H1 (cell line): ENCODE data around the gene MCM3AP. TPM values are rescaled to one million over a fixed set of nuclear protein-coding genes. Genes with fewer than 3 reads are reported as not detected.

Experiments
- CTCF ChIA-PET: fragments of 300-600 bp; sonication (Branson Sonifier 250); formaldehyde crosslinking; loops from one replicate; lab custom pipeline; 2021; ENCODE audit not compliant: partially characterized antibody; lab: Charles Lee
- POLR2A ChIA-PET: fragments of 300-600 bp; sonication (Branson Sonifier 250); formaldehyde crosslinking; loops from one replicate; lab custom pipeline; 2021; ENCODE audit warnings: inconsistent platforms; ENCODE audit not compliant: partially characterized antibody; lab: Charles Lee
- DNase-seq, 2 experiments: peaks; one replicate each; pipeline versions ENCODE4 v3.0.0 to v3.0.0-alpha.2; 2010 to 2022; ENCODE audit warnings: low spot score in 2 of 2, low read depth in 1 of 2, mixed read lengths in 1 of 2
- FAIRE-seq: peaks from 2 replicates; lab custom pipeline; 2011; peaks lifted over from hg19 to GRCh38; lab: Jason Lieb, UNC
- H2AFZ ChIP-seq: 2 replicates; pipeline ENCODE4 v1.8.1; 2012; ENCODE audit warnings: low read length, inconsistent platforms
- H2AK5ac ChIP-seq: 2 replicates; pipeline ENCODE4 v1.6.1; 2013; ENCODE audit warnings: low read depth, low read length
- H2BK120ac ChIP-seq: replicated peaks from 2 replicates; pipeline ENCODE3; 2013; ENCODE audit warnings: low read depth, low read length, inconsistent platforms
- H2BK12ac ChIP-seq: 2 replicates; pipeline ENCODE4 v1.6.1; 2013; ENCODE audit warnings: low read depth, low read length
- H2BK15ac ChIP-seq: 2 replicates; pipeline ENCODE4 v1.6.1; 2013; ENCODE audit warnings: low read length
- H2BK20ac ChIP-seq: 2 replicates; pipeline ENCODE4 v1.6.1; 2013; ENCODE audit warnings: low read length
- H2BK5ac ChIP-seq: 2 replicates; pipeline ENCODE4 v1.6.1; 2013; ENCODE audit warnings: low read depth, low read length
- H3K14ac ChIP-seq: 2 replicates; pipeline ENCODE4 v1.6.1; 2013; ENCODE audit warnings: inconsistent platforms; ENCODE audit not compliant: insufficient read length
- H3K18ac ChIP-seq: 2 replicates; pipeline ENCODE4 v1.6.1; 2013; ENCODE audit warnings: low read length; ENCODE audit errors: extremely low read depth
- H3K23ac ChIP-seq: 2 replicates; pipeline ENCODE4 v1.6.1; 2013; ENCODE audit warnings: inconsistent platforms; ENCODE audit not compliant: insufficient read length
- H3K23me2 ChIP-seq: 2 replicates; pipeline ENCODE4 v1.6.1; 2013; ENCODE audit warnings: low read depth, low read length
- H3K27ac ChIP-seq: 2 replicates; pipeline ENCODE4 v1.6.1; 2011; ENCODE audit warnings: low read depth, low read length, inconsistent platforms
- H3K27me3 ChIP-seq, 4 experiments: replicated peaks in 1 of 4; 1 replicate in 1 of 4; 2 replicates in 3 of 4; pipeline versions ENCODE4 v1.6.1 to v1.8.1; 2011 to 2013; ENCODE audit warnings: low read length in 3 of 4, mild to moderate bottlenecking in 3 of 4, inconsistent platforms in 2 of 4, mixed read lengths in 2 of 4, moderate library complexity in 1 of 4; ENCODE audit not compliant: control insufficient read depth in 3 of 4, insufficient read depth in 3 of 4; ENCODE audit errors: extremely low read depth in 1 of 4
- H3K36me3 ChIP-seq, 4 experiments: 2 replicates each; pipeline versions ENCODE4 v1.6.1 to v1.8.1; 2011 to 2013; ENCODE audit warnings: mild to moderate bottlenecking in 4 of 4, low read length in 3 of 4, moderate library complexity in 2 of 4, control low read depth in 1 of 4, inconsistent platforms in 1 of 4; ENCODE audit not compliant: insufficient read depth in 4 of 4, control insufficient read depth in 2 of 4
- H3K4ac ChIP-seq: replicated peaks from 2 replicates; pipeline ENCODE3; 2013; ENCODE audit warnings: low read length, low read depth, mixed read lengths, inconsistent platforms; ENCODE audit not compliant: insufficient read length
- H3K4me1 ChIP-seq, 4 experiments: replicated peaks in 1 of 4; 1 replicate in 1 of 4; 2 replicates in 3 of 4; pipeline versions ENCODE4 v1.6.1 to v1.8.1; 2011 to 2013; ENCODE audit warnings: low read length in 3 of 4, inconsistent platforms in 2 of 4, mixed read lengths in 1 of 4; ENCODE audit not compliant: insufficient read depth in 4 of 4, control insufficient read depth in 3 of 4
- H3K4me2 ChIP-seq, 2 experiments: 2 replicates each; pipeline versions ENCODE4 v1.6.1 to v1.8.1; 2011 to 2013; ENCODE audit warnings: low read depth in 2 of 2, low read length in 2 of 2, control low read depth in 1 of 2, inconsistent platforms in 1 of 2, mild to moderate bottlenecking in 1 of 2; ENCODE audit not compliant: insufficient read depth in 1 of 2
- H3K4me3 ChIP-seq, 4 experiments: fragments of 200-600, 300-600 bp in 1 of 4; sonication (generic), shearing (Covaris generic), sonication (Bioruptor Twin) in 1 of 4; 2 replicates each; pipeline versions ENCODE4 v1.5.1 to v1.8.1; 2011 to 2016; ENCODE audit warnings: low read length in 4 of 4, low read depth in 3 of 4, control low read depth in 2 of 4, inconsistent platforms in 2 of 4, mild to moderate bottlenecking in 2 of 4, mixed read lengths in 1 of 4, moderate library complexity in 1 of 4; ENCODE audit not compliant: insufficient read depth in 2 of 4; ENCODE audit errors: extremely low read depth in 1 of 4
- H3K56ac ChIP-seq: replicated peaks from 2 replicates; pipeline ENCODE3; 2013; ENCODE audit warnings: low read depth, mild to moderate bottlenecking, mixed read lengths, low read length, inconsistent platforms; ENCODE audit not compliant: insufficient read length
- H3K79me1 ChIP-seq: 2 replicates; pipeline ENCODE4 v1.6.1; 2013; ENCODE audit warnings: low read depth, low read length, control low read depth
- H3K79me2 ChIP-seq, 2 experiments: 2 replicates each; pipeline versions ENCODE4 v1.6.1 to v1.8.1; 2012 to 2013; ENCODE audit warnings: low read length in 2 of 2, mild to moderate bottlenecking in 2 of 2, inconsistent platforms in 1 of 2; ENCODE audit not compliant: insufficient read depth in 2 of 2, control insufficient read depth in 1 of 2
- H3K9ac ChIP-seq, 4 experiments: replicated peaks in 1 of 4; 1 replicate in 1 of 4; 2 replicates in 3 of 4; pipeline versions ENCODE4 v1.6.1 to v1.8.1; 2011 to 2013; ENCODE audit warnings: low read depth in 3 of 4, low read length in 3 of 4, control low read depth in 2 of 4, mild to moderate bottlenecking in 2 of 4, moderate library complexity in 2 of 4, inconsistent platforms in 1 of 4; ENCODE audit errors: extremely low read depth in 1 of 4
- H3K9me3 ChIP-seq, 2 experiments: 2 replicates each; pipeline versions ENCODE4 v1.6.1 to v1.8.1; 2012 to 2013; ENCODE audit warnings: mild to moderate bottlenecking in 2 of 2, moderate library complexity in 2 of 2, control low read depth in 1 of 2, inconsistent platforms in 1 of 2, low read depth in 1 of 2, low read length in 1 of 2, mixed read lengths in 1 of 2; ENCODE audit not compliant: insufficient read depth in 2 of 2
- H4K20me1 ChIP-seq, 2 experiments: replicated peaks in 1 of 2; 2 replicates each; pipeline versions ENCODE3 to v1.8.1; 2011 to 2013; ENCODE audit warnings: inconsistent platforms in 2 of 2, low read length in 2 of 2, mild to moderate bottlenecking in 1 of 2; ENCODE audit not compliant: insufficient read depth in 2 of 2, control insufficient read depth in 1 of 2
- H4K5ac ChIP-seq: 2 replicates; pipeline ENCODE4 v1.6.1; 2013; ENCODE audit warnings: low read length, low read depth, mixed read lengths, inconsistent platforms; ENCODE audit not compliant: insufficient read length
- H4K8ac ChIP-seq: 2 replicates; pipeline ENCODE4 v1.8.0; 2013; ENCODE audit warnings: mild to moderate bottlenecking, moderate library complexity, low read length, inconsistent platforms; ENCODE audit not compliant: insufficient read depth; ENCODE audit errors: extremely low read depth
- H4K91ac ChIP-seq: replicated peaks from 2 replicates; pipeline ENCODE3; 2013; ENCODE audit warnings: low read length, mixed read lengths, inconsistent platforms; ENCODE audit not compliant: insufficient read length
- KDM5A ChIP-seq: fragments of 200-600 bp; IDR thresholded peaks from 2 replicates; pipeline ENCODE4 v1.7.1; 2012; ENCODE audit warnings: mild to moderate bottlenecking, low read length, inconsistent platforms, mixed read lengths
- TEAD4 ChIP-seq: IDR thresholded peaks from 2 replicates; pipeline ENCODE4 v1.6.1; 2012; ENCODE audit warnings: low read depth, low read length, inconsistent platforms, mixed read lengths
- WGBS, 2 experiments: shearing (Covaris generic) in 1 of 2; methylation state at CpG; one replicate each; pipeline versions ENCODE4 v1.1.6 to v1.1.7; 2013 to 2015; ENCODE audit warnings: low lambda C conversion rate in 2 of 2, mixed read lengths in 2 of 2, inconsistent platforms in 1 of 2, low coverage in 1 of 2, missing lambda C conversion rate in 1 of 2; ENCODE audit not compliant: insufficient replicate concordance in 2 of 2, insufficient coverage in 1 of 2, insufficient read length in 1 of 2; ENCODE audit errors: extremely low coverage in 1 of 2, missing lambda C conversion rate in 1 of 2; 5-methylcytosine and 5-hydroxymethylcytosine counted together
- polyA plus RNA-seq, 7 experiments: library from polyadenylated mRNA; depleted of rRNA in 3 of 7; stranded (reverse) in 5 of 7; unstranded in 2 of 7; fragments of >200 nt in 5 of 7; fragments of 200-250 nt in 2 of 7; gene quantifications; 1 replicate in 5 of 7; 2 replicates in 1 of 7; 4 replicates in 1 of 7; pipeline versions ENCODE4 v1.2.1 to v1.2.3, GENCODE V29; 2011 to 2013; ENCODE audit warnings: missing spikeins in 2 of 7, mixed read lengths in 2 of 7
- total RNA-seq: library from RNA; stranded (reverse); fragmentation: NEBNext Ultra II Directional; extraction: Animal tissue kit (Norgen Biotek cat#: 25700); gene quantifications from 2 replicates; pipeline ENCODE4 v1.2.1, GENCODE V29; 2021
- TF ChIP-seq, protein P1 (sequence below), 3 experiments: IDR thresholded peaks; 1 replicate in 2 of 3; 2 replicates in 1 of 3; pipeline versions ENCODE4 v1.5.1 to v1.6.1; 2011; ENCODE audit warnings: low read length in 3 of 3, mild to moderate bottlenecking in 3 of 3, inconsistent platforms in 2 of 3, low read depth in 1 of 3, moderate library complexity in 1 of 3; ENCODE audit not compliant: insufficient read depth in 1 of 3; ENCODE audit errors: control extremely low read depth in 1 of 3

The MCM3AP gene
- total and polyA plus RNA-seq, 2 of the 8 experiments (the other 6 are each of a cell fraction or from before 2014, with no cell fraction given) = 37.2 to 119 TPM

DNA sequence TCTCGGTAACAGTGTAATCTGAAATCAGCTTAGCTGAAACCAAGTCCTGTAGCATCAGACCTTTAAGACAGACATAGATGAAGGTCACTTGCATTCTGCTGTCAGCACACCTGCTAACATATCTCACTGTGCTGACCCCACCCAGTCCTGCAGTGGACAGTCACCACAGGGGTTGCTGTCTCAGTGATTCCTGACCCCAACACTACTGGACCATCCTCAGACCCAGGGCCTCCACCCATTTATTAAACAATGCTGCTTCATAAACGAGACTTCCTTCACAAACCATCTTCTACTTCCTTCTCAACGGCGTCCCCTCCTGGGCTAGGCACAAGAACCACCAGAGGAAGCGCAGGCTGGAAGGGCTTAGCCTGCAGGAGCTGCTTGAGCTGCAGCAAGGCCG is 39.1 kb downstream of the MCM3AP start:
- no peak overlapping the region for H4K5ac ChIP-seq
- no peak overlapping the region for H3K18ac ChIP-seq
- DNase-seq = no peak
- no peaks in the 10 kb centered on the region for H3K79me1 ChIP-seq
- H2BK20ac ChIP-seq = no peak overlapping the region
- ChIA-PET CTCF (interaction anchor here (0.6 to 3.3 kb wide), 2 partner anchors 10 to 19 kb away, joined by 3 to 13 read pairs; no protein-coding TSS in a partner anchor), POLR2A (interaction anchor here (1.1 to 1.3 kb wide), 3 partner anchors 11 to 22 kb away, joined by 3 to 4 read pairs (median 3); no protein-coding TSS in a partner anchor)
- H3K36me3 ChIP-seq = peaks cover 24 to 86% (median 64%) of the 10 kb centered on the region in 4 experiments
- WGBS, 2 experiments = 95% methylated on average over 6 of the region's 6 CpGs; no CpG with 5 or more reads in 1 of the 2 experiments
- TF ChIP-seq TEAD4 (no peak), KDM5A (no peak)
- TF ChIP-seq, protein P1, sequence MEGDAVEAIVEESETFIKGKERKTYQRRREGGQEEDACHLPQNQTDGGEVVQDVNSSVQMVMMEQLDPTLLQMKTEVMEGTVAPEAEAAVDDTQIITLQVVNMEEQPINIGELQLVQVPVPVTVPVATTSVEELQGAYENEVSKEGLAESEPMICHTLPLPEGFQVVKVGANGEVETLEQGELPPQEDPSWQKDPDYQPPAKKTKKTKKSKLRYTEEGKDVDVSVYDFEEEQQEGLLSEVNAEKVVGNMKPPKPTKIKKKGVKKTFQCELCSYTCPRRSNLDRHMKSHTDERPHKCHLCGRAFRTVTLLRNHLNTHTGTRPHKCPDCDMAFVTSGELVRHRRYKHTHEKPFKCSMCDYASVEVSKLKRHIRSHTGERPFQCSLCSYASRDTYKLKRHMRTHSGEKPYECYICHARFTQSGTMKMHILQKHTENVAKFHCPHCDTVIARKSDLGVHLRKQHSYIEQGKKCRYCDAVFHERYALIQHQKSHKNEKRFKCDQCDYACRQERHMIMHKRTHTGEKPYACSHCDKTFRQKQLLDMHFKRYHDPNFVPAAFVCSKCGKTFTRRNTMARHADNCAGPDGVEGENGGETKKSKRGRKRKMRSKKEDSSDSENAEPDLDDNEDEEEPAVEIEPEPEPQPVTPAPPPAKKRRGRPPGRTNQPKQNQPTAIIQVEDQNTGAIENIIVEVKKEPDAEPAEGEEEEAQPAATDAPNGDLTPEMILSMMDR (IDR thresholded peaks at IDR 0.05; ENCODE audit: control extremely low read depth in 1 of 3, insufficient read depth in 1 of 3, low read depth in 1 of 3, low read length in 3 of 3) = peak; percentile 15 to 26 (median 15); a peak in 3 of 4 replicates
- no peak overlapping the region for H3K4me2 ChIP-seq
- H4K91ac ChIP-seq = no peak overlapping the region
- H3K23ac ChIP-seq = no peak overlapping the region
- FAIRE-seq = no peak
- H4K20me1 ChIP-seq = peaks cover 1 to 7% of the 10 kb centered on the region in 2 experiments
- no peak overlapping the region for H4K8ac ChIP-seq
- H3K4me3 ChIP-seq = no peak overlapping the region
- H3K56ac ChIP-seq = no peak overlapping the region
- H3K27me3 ChIP-seq = no peaks in the 10 kb centered on the region
- no peak overlapping the region; the same call in 1 of the 2 replicates for H2BK5ac ChIP-seq
- H2AFZ ChIP-seq = no peak overlapping the region
- H3K23me2 ChIP-seq = no peaks in the 10 kb centered on the region
- no peak overlapping the region for H3K14ac ChIP-seq
- no peak overlapping the region for H3K9ac ChIP-seq
- H3K4me1 ChIP-seq = no peaks in the 10 kb centered on the region
- H3K79me2 ChIP-seq = no peaks in the 10 kb centered on the region
- no peak overlapping the region for H2BK12ac ChIP-seq
- H3K4ac ChIP-seq = no peak overlapping the region
- no peak overlapping the region for H2AK5ac ChIP-seq
- H3K27ac ChIP-seq = no peak overlapping the region
- H3K9me3 ChIP-seq = no peaks in the 10 kb centered on the region
- H2BK15ac ChIP-seq = no peak overlapping the region
- H2BK120ac ChIP-seq = no peak overlapping the region
